GM11168 (cell line): ENCODE measurements around the gene GCG.

ENCODE experiments used
- in situ Hi-C: fragments of 300-500 bp; cut with MboI; formaldehyde crosslinking; loops from one replicate; pipeline ENCODE4 v1.12.0; 2022; ENCODE audit warnings: low sequenced_read_pairs; ENCODE audit not compliant: unreplicated experiment

Gene GCG

DNA sequence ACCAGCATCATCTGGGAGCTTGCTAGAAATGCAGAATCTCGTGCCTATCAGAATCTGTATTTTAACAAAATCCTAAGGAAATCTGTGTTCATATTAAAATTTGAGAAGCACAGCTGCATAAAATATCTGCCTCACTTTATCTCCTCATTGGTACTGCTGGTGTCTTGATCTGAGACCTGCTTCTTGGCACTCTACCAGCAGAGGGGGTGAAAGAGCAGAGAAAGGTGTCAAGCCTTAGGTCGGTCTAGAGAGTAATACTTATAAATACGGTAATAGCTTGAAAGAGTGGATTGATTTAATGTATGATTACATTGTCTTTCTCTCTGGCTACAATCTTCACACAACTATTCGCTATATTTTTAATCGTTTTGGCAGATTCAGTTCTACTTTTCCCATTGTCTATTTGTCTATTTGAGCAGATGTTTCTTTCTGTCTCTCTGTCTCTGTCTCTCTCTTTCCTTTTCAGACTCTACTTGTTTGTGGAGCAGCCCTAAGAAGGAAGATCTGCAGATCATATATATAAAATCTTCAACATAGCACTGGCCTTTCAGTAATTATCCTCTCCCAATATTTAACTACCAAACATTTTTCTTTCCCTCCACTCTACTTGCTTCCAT is 1.7 kb upstream of the GCG start:
- in situ Hi-C loops, result no loop called here

DNA sequence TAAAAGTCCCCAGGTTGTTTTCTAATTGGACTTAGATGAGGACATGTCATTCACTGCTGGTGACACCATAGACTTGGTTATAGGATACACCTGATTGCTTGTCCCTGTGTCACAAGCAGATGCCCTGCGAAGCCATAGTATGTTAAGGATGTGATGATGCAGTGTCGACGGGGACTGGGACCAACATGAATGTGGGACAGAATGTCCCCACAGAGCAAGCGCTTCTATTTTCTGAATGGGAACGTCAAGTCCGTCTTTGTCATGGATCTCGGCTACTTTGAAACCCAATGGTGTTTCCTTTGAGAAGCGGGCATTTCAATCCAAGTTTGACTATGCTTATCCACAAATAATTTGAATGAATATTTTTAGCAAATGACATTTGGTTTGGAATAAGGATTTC is 2.1 kb downstream of the GCG start:
- in situ Hi-C loops, result loop anchor here (25.0 kb wide), 1 partner anchor 563 kb away; no protein-coding TSS in a partner anchor

DNA sequence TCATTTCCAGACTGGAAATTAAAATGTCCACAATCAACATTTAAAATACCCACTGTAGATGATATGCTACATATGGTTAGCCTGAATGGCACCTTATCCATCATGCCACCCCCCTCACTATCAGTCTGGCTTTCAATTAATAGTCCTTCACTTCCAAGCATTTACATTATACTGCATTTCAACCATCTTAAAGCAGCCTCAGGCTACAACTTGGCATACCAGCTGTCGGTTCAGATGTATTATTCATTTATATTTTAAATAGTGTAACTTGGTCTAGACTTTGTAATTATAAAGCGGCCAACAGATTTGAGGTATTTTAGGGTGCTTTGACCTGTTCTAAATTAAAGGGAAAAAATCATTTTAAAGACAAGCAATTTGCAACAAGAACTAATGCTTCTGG is 2.6 kb downstream of the GCG start:
- in situ Hi-C loops, result loop anchor here (25.0 kb wide), 1 partner anchor 562 kb away; no protein-coding TSS in a partner anchor

DNA sequence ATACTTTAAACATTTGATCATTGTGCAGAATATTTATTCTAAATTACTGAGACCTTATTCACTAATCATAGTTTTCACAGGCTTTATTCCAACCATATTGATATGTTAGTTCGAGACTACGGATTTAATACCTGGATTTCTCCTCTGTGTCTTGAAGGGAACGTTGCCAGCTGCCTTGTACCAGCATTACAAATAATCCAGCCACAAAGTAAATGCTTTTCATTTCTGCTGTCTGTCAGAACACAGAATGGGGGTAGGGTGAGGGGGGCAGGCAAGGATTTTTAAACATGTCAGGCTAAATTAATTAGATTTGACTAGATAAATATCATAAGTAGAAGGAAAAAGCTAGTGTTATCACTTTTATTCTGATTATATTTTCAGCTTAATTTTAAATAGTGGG is 3.1 kb downstream of the GCG start:
- in situ Hi-C loops, result loop anchor here (25.0 kb wide), 1 partner anchor 562 kb away; no protein-coding TSS in a partner anchor

DNA sequence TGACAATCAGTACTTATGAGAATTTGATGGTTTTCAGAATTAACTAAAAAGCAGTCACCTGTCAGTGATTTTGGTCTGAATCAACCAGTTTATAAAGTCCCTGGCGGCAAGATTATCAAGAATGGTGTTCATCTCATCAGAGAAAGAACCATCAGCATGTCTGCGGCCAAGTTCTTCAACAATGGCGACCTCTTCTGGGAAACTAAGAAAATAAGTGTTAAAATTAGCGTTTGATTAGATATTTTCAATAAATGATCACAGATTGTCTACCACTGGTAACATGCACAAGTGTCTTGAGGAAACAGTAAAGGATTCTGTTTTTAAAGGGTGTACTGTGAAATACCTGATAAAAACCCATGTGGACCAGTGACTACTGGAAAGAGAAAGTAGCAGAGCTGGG is 8.1 kb downstream of the GCG start:
- in situ Hi-C loops, result loop anchor here (25.0 kb wide), 1 partner anchor 557 kb away; no protein-coding TSS in a partner anchor

DNA sequence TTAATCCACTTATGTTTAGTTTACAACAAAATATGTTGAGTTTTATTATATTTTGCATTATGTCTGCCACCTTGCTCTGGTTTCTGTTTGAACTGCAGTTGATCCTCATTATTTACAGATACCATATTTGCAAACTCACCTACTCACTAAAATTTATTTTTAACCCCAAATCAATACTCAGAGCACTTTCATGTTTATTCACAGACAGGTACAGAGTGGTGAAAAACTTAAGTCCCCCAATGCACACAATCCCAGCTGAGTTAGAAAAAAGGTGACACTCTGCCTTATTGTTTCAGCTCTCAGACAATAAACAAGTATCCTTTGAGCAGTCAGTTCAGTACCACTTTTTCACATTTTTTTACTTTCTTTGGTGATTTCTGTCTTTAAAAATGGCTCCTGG is 13.7 kb downstream of the GCG start:
- in situ Hi-C loops, result loop anchor here (25.0 kb wide), 1 partner anchor 551 kb away; no protein-coding TSS in a partner anchor

DNA sequence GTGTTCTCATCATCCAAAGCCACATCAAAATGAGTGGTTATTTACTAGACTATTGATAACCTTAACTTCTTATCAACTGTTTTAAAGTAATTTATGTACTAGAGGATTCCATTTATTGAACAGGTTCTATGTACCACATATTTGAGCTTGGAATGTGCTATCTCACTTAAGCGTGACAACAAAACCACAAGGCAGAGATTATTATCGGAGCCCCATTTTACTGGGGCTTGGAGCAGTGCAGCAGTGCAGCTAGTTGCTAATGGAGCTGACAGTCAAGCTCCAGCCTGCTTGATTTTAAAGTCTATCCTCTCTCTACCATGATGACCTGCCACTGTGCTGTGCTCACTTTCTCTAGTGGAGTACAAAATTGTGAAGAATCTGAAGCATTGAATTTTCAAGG is 24.6 kb downstream of the GCG start:
- in situ Hi-C loops, result loop anchor here (5.0 to 25.0 kb wide), 2 partner anchors 120 to 540 kb away; no protein-coding TSS in a partner anchor

DNA sequence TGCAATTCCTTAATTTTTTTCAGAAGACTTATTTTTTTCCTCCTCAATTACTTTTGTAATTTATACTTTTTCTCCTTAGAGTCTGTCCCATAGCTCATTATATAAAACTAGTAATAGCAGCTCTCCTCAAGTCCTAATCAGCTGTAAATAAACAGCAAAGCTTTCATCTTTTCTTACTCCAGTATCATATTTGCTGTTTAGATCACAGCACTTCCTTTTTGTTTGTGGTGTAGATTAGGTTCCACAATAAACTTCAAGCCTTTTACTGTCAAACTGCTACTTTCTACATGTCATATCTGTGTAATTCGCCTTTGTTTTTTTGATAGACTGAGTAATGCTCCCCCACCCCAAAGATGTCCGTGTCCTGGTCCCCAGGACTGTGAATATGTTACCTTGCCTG is 25.5 kb downstream of the GCG start:
- in situ Hi-C loops, result loop anchor here (5.0 to 25.0 kb wide), 2 partner anchors 119 to 539 kb away; no protein-coding TSS in a partner anchor

DNA sequence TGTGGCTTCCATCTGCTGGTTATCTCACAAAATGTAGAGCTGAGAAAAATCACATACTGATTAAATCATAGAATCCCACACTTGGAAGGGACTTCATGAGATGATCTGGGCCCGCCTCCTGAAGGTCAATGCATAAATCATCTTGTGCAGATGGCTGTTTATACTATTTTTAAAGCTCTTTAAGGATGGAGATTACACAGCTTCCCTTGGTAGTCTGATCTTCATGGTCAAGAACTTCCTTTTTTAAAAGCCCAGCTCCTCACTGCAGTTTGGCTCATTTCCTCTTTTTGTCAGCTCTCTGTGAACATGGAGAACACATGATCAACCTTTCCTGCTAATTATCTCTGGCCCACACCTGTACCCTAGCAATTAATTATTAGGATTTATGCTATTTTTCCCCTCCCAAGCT is 25.9 kb downstream of the GCG start:
- in situ Hi-C loops, result loop anchor here (5.0 to 25.0 kb wide), 2 partner anchors 119 to 539 kb away; no protein-coding TSS in a partner anchor

DNA sequence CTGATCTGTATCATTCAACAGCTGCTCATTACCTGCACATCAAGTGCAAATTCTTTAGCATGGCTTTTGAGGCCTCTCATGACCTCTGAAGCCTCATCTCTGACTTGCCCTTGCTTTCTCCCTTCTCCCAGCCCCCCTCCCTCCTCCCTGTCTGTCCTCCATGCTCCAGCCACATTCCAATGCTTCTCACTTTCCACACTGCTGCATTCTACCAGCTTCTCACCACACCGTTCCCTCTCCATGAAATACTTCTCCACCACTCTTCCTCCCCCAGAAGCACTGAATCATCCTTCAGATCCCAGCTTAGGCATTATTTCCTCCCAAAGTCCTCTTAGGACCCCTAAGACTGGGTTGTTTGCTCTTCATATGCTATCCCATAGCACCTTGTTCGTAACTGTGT is 26.9 kb downstream of the GCG start:
- in situ Hi-C loops, result loop anchor here (5.0 to 25.0 kb wide), 2 partner anchors 118 to 538 kb away; no protein-coding TSS in a partner anchor

DNA sequence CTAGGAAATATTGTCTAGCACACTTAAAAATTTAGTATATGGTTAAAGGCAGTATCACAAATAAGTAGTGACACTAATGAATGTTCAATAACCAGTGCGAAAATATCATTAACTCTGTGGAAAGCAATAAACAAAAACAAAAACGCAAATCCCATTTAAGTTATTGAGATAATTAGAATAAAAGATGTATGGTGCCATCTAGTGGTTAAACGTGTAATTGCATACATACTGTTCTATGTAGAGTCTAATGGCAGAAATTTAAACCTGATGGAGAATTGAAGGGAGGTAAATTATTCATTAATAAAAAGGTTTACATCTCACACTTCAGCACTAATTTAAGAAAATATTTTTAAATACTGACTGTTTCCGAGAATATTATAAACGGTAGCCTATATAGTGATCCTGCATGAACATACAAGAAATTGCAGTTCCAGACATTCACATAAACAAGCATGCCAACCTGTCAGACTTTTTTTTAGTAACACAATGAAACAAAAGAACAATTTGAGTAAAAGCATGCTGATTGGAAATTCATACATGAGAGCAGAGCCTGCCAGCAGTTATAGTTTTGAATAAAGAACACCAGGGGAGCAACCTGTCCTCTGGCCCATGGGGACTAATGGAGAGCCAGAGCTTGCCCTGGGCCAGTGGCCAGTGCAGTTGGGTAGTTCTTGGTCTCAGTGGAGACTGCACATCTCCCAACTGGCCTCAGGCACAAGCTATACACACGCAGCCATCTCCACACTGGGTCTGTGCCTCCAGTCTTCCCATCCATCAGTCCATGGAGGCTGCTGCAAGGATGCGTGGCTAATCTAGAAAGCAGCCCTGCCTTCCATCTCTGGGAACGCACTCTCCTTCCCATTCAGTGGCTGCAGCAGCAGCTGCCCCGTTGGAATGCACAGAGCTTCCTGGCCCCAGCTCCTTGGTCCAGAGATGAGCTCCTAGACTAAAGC is 28.0 kb downstream of the GCG start:
- in situ Hi-C loops, result no loop called here

DNA sequence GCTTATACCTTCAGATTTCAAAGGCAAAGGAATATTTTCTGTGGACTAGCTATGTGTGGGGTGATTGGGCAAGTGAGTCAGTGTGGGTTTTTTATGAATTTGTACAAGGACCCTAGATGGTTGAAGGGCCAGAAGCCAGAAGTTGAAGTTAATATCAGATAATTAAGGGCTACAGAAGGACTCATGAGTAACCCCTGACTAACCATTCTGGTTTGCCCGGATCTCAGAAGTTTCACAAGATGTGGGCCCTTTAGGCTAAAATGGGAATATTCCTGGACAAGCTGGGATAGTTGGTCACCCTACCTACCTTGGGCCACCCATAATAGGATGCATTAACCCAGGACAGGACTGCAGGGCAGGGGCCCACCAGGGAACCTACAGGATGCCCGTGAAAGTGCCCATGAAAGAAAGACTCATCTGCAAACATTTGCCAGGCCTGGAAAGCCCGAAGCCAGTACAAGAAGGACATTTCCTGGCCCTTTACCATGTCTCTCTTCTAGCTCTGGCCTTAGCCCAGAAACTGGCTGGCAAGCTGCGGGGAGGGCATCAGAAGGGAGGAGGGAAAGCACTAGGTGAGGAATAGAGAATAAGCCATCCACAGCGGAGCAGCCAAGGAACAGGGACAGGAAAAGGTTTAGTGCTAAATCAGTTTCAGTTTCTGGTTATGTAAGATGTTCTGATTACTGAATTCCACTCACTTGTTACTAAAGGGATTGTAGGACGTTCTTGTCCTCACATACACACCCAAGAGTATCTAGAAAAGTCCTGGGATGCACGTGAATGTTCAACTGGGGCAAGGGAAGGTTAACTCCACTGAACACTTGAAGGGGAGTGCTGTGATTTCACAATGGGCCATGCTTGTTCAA is 33.6 kb downstream of the GCG start:
- in situ Hi-C loops, result no loop called here

DNA sequence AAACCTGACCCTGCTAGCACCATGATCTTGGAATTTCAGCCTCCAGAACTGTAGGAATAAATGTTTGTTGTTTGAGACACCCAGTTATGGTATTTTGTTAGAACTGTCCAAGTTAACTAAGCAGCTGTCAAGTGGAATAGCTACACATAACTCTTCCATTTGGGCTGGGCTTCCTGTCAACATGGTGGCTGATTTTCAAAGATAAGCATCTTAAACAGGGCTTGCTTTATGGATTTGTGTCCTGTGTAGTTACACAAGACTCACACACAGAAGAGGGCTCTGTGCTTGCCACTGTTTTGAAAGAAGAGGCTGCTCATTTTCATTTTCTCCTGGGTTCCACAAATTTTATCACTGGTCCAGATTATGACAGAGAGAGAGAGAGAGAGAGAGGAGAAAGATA is 35.7 kb downstream of the GCG start:
- in situ Hi-C loops, result no loop called here

DNA sequence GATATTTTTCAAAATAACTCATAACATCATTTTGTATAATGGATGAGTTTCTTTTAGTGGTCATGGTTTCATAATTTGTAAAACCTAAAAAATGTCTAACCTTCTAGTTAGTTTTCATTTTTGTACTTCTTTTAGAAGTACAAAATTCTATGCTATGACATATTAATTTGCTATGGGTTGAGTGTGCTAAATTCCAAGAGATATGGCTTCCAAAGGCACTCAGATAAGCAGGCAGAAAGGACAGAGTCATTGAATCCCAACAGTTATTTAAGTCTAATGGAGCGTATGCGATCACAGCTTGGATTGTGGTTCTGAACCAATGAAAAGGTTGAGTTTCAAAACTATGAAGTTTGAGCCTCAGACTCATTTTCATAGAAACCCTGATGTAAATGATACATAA is 37.0 kb downstream of the GCG start:
- in situ Hi-C loops, result no loop called here

DNA sequence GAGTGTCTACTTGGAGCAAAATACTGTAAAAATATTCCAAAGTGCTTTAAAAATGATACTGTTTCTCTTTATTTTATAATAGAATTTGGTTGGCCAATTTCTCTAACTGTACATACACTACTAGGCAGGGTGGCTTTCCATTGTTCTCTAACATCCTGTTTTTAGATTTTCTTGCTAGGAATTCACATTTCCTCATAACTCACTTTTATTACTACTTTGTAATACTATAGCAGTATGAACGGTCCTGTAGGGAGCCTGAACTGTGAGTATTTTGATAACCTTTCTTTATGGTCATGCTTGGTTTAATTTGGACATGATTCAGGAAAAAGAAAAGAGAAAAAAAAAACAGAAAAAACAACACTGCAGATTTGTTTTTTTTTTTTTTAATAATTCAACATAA is 37.8 kb downstream of the GCG start:
- in situ Hi-C loops, result no loop called here

DNA sequence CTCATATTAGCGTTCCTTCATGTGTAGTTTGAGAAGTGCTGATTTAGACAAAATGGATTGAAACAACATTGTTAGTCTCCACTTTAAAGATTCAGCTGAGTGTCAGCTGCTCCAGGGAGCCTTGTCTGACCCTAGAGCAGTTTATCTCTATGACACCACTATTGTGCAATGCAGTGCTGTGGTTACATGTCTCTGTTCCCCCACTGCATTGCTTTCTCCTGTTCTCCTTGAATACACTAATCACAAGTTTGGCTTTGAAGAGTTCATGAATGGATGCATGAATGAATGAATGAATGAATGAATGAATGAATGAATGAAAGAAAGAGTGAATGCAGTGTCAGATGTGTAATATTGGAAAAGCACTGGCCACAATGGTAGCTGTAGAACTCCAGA is 38.3 kb downstream of the GCG start:
- in situ Hi-C loops, result no loop called here

DNA sequence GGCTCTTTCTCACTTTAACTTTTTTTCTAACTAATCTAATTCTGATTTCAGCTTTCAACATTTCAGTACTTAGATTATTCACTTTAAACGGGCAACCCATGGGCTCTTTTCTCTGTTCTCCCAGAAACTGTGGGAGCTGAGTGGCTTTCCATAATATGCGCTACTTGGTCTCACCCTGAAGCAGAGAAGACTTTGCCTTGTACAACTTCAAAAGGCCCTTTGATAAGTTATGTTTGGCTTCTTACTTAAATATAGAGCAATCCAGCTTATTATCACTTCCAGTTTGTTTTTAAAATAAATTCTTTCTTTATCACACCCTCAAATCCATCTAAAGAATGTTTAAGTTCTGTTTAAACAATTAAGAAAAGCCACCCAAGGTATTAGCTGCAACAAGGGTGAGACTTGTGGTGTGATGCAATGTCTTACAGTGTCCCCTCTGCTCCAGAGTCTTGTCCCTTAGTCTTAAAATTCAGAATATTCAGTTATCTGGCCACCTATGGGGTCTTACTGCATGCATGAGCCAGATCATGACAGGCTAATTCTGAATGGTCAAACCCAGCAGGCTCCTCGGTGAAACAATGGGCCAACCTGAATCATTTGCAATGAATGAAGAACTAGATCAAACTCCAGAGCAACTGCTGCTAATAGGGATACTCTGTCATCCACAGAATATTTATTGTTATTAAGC is 38.8 kb downstream of the GCG start:
- in situ Hi-C loops, result no loop called here

DNA sequence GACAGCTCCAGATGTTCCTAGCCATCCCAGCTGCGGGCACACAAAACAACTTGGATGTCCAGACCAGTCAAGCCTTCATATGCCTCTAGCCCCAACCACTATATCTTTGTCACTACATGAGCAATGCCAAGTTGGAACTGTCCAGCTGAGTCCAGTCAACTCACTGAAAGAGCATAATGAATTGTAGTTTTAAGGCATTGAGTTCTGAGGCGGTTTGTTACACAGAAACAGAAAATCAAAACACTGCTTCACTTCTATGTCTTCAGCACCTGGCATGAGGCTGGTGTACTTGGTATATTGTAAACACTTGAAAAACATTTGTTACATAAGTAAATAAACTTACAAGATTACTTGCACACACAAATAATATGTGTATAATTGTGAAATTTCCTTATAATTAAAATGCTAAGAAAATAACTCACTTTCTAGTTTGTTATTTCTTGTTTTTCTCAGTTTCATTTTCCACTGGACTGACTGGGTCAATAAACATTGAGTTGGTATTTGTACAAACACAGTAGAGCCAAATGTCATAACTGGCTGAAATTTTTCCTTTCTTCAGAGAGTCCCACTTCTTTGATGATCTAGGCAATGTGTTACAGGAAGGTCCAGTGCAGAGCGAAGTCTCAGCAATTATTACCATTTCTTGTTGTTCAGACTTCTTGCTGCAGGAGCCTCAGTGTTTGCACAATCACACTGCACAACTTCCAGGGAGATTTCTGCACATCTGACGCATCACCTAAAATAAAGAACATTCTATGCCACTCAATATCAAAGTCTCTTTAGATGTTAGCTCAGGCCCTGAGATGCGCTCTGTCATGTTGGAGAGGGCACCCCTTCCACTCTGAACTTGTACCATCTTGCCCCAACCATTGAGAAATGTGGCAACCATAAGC is 39.8 kb downstream of the GCG start:
- in situ Hi-C loops, result no loop called here
